ENCODE results near the gene PNMA8C.

The PNMA8C gene

GRCh38 chr19:46428239-46429135, at the start of gene PNMA8C:
TSS of gene PNMA8C (minus strand) at chr19:46428936. CDS start at chr19:46428359, 577 bp downstream.
- peak; percentile 42 to 45 for DNase-seq (ENCODE audit: low read depth in 2 of 2)

GRCh38 chr19:46475986-46476385, 47.2 kb upstream of the PNMA8C start:
- DNase-seq (ENCODE audit: low read depth in 2 of 2) = no peak

- DNase-seq (ENCODE audit: low read depth in 2 of 2) = no peak
Observed at GRCh38 chr19:46474211-46474610, 45.5 kb upstream of the PNMA8C start.

- DNase-seq (ENCODE audit: low read depth in 2 of 2) = no peak
Observed at GRCh38 chr19:46472592-46472991, 43.9 kb upstream of the PNMA8C start.

- DNase-seq (ENCODE audit: low read depth in 2 of 2) = no peak
Observed at GRCh38 chr19:46471811-46472543, 43.2 kb upstream of the PNMA8C start.

- no peak for DNase-seq (ENCODE audit: low read depth in 2 of 2)
Observed at GRCh38 chr19:46471116-46471733, 42.5 kb upstream of the PNMA8C start, which contains the start of gene PNMA8A. TSS of gene PNMA8A (minus strand) at chr19:46471563. CDS start at chr19:46471035, 528 bp downstream.

- no peak for DNase-seq (ENCODE audit: low read depth in 2 of 2)
Observed at GRCh38 chr19:46470376-46470775, 41.6 kb upstream of the PNMA8C start.

GRCh38 chr19:46469541-46470185, 40.9 kb upstream of the PNMA8C start:
- DNase-seq (ENCODE audit: low read depth in 2 of 2) = no peak

- no peak for DNase-seq (ENCODE audit: low read depth in 2 of 2)
Observed at GRCh38 chr19:46466536-46467196, 37.9 kb upstream of the PNMA8C start.

GRCh38 chr19:46463516-46463915, 34.8 kb upstream of the PNMA8C start:
- no peak for DNase-seq (ENCODE audit: low read depth in 2 of 2)

- no peak for DNase-seq (ENCODE audit: low read depth in 2 of 2)
Observed at GRCh38 chr19:46461537-46461936, 32.8 kb upstream of the PNMA8C start.

- DNase-seq (ENCODE audit: low read depth in 2 of 2) = no peak
Observed at GRCh38 chr19:46460981-46461380, 32.2 kb upstream of the PNMA8C start.

- no peak for DNase-seq (ENCODE audit: low read depth in 2 of 2)
Observed at GRCh38 chr19:46460055-46460454, 31.3 kb upstream of the PNMA8C start.

- no peak for DNase-seq (ENCODE audit: low read depth in 2 of 2)
Observed at GRCh38 chr19:46456930-46457329, 28.2 kb upstream of the PNMA8C start.

- no peak for DNase-seq (ENCODE audit: low read depth in 2 of 2)
Observed at GRCh38 chr19:46454244-46454643, 25.5 kb upstream of the PNMA8C start.

- no peak for DNase-seq (ENCODE audit: low read depth in 2 of 2)
Observed at GRCh38 chr19:46453661-46454060, 24.9 kb upstream of the PNMA8C start.

- no peak for DNase-seq (ENCODE audit: low read depth in 2 of 2)
Observed at GRCh38 chr19:46452186-46452585, 23.4 kb upstream of the PNMA8C start.

- no peak for DNase-seq (ENCODE audit: low read depth in 2 of 2)
Observed at GRCh38 chr19:46451352-46451751, 22.6 kb upstream of the PNMA8C start.

- DNase-seq (ENCODE audit: low read depth in 2 of 2) = no peak
Observed at GRCh38 chr19:46450737-46451136, 22.0 kb upstream of the PNMA8C start.

- DNase-seq (ENCODE audit: low read depth in 2 of 2) = no peak
Observed at GRCh38 chr19:46449228-46449627, 20.5 kb upstream of the PNMA8C start.

GRCh38 chr19:46448601-46449000, 19.9 kb upstream of the PNMA8C start:
- no peak for DNase-seq (ENCODE audit: low read depth in 2 of 2)
